ENCODE results near the gene SH3BGRL2. TPM values are rescaled to one million over a fixed set of nuclear protein-coding genes. Genes with fewer than 3 reads are reported as not detected.
"Not testable (repeated sequence)": the region's sequence is repeated elsewhere in the genome, so short reads cannot be mapped to it uniquely, and the experiment has no call there.

Gene SH3BGRL2
- total and polyA plus RNA-seq, 2 experiments from 2014 or later: 8.4 to 24.5 TPM

GRCh38 chr6:79742030-79742429 lies 110.9 kb downstream of the SH3BGRL2 start (continued):
- no peak for TF ChIP-seq ZNF462 (CRISPR knock-in tag; IDR thresholded peaks at IDR 0.05)
- TF ChIP-seq, protein P1, sequence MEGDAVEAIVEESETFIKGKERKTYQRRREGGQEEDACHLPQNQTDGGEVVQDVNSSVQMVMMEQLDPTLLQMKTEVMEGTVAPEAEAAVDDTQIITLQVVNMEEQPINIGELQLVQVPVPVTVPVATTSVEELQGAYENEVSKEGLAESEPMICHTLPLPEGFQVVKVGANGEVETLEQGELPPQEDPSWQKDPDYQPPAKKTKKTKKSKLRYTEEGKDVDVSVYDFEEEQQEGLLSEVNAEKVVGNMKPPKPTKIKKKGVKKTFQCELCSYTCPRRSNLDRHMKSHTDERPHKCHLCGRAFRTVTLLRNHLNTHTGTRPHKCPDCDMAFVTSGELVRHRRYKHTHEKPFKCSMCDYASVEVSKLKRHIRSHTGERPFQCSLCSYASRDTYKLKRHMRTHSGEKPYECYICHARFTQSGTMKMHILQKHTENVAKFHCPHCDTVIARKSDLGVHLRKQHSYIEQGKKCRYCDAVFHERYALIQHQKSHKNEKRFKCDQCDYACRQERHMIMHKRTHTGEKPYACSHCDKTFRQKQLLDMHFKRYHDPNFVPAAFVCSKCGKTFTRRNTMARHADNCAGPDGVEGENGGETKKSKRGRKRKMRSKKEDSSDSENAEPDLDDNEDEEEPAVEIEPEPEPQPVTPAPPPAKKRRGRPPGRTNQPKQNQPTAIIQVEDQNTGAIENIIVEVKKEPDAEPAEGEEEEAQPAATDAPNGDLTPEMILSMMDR (conservative IDR thresholded peaks at IDR 0.05; ENCODE audit: low read depth in 2 of 2): no peak
- TF ChIP-seq EZH2phosphoT487 (IDR thresholded peaks at IDR 0.05; ENCODE audit: unreplicated experiment): no peak
- no peak for TF ChIP-seq ZNF331 (CRISPR knock-in tag; IDR thresholded peaks at IDR 0.05; ENCODE audit: low read depth)

DNA sequence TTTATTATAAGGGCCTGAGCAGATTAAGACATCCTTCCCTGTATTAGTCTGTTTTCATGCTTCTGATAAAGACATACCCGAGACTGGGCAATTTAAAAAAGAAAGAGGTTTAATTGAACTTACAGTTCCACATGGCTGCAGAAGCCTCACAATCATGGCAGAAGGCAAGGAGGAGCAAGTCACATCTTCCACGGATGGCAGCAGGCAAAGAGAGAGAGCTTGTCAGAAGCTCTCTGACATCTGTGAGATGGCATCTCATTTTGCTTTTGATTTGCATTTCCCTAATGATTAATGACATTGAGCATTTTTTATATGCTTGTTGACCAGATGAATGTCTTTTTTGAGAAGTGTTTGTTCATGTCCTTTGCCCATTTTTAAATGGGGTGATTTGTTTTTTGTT lies 114.2 kb downstream of the SH3BGRL2 start:
- H3K79me2 ChIP-seq (replicated peaks; ENCODE audit: insufficient read depth); H3K27ac ChIP-seq (ENCODE audit: low read depth); H3K4me3 Mint-ChIP-seq; ATAC-seq; H2AFZ ChIP-seq; H4K20me1 ChIP-seq (replicated peaks; ENCODE audit: insufficient read depth); DNase-seq (ENCODE audit: low spot score); H3K27me3 Mint-ChIP-seq (ENCODE audit: insufficient read depth, low read depth, poor library complexity); H3K4me3 ChIP-seq; H3K36me3 ChIP-seq (ENCODE audit: insufficient read depth); H3K4me2 ChIP-seq; H3K36me3 Mint-ChIP-seq (ENCODE audit: low read depth); H3K4me1 ChIP-seq (ENCODE audit: insufficient read depth); H3K27me3 ChIP-seq (ENCODE audit: insufficient read depth); H3K27ac Mint-ChIP-seq; H3K9me2 ChIP-seq (ENCODE audit: insufficient read depth); H3F3A ChIP-seq (replicated peaks; ENCODE audit: low read depth); H3K4me1 Mint-ChIP-seq: not testable (repeated sequence)
- H3K9me3 Mint-ChIP-seq: peaks cover 12% of the 10 kb centered on the region; the same call in 2 of the 3 replicates

GRCh38 chr6:79746325-79746724 lies 115.2 kb downstream of the SH3BGRL2 start:
- H3K27ac Mint-ChIP-seq; H3K36me3 Mint-ChIP-seq (ENCODE audit: low read depth); H3K27me3 Mint-ChIP-seq (ENCODE audit: insufficient read depth, low read depth, poor library complexity): not testable (repeated sequence)

More at GRCh38 chr6:79746325-79746724, 115.2 kb downstream of the SH3BGRL2 start:
- not testable (repeated sequence) for H3K4me1 ChIP-seq (ENCODE audit: insufficient read depth); H3K4me3 ChIP-seq; H3K27ac ChIP-seq (ENCODE audit: low read depth); H4K20me1 ChIP-seq (replicated peaks; ENCODE audit: insufficient read depth); H3F3A ChIP-seq (replicated peaks; ENCODE audit: low read depth); H3K27me3 ChIP-seq (ENCODE audit: insufficient read depth); H3K36me3 ChIP-seq (ENCODE audit: insufficient read depth); DNase-seq (ENCODE audit: low spot score); H3K4me3 Mint-ChIP-seq; H3K9me2 ChIP-seq (ENCODE audit: insufficient read depth); H3K79me2 ChIP-seq (replicated peaks; ENCODE audit: insufficient read depth); H2AFZ ChIP-seq; ATAC-seq; H3K4me2 ChIP-seq; H3K4me1 Mint-ChIP-seq
- peaks cover 12% of the 10 kb centered on the region; the same call in 2 of the 3 replicates for H3K9me3 Mint-ChIP-seq
